Right lobe of liver (tissue), 6 donors: ENCODE measurements around the gene PDK2. TPM values are rescaled to one million over a fixed set of nuclear protein-coding genes. Genes with fewer than 3 reads are reported as not detected.

ENCODE experiments used
- ATAC-seq, 4 donors: fragments of 200-7000 bp; cut with Tn5 transposase; one replicate each; pipeline ENCODE4 v1.9.1; 2020; ENCODE audit warnings: mild to moderate bottlenecking in 4 of 4, moderate library complexity in 4 of 4
- DNase-seq, 3 donors: peaks; one replicate each; pipeline ENCODE4 v3.0.0-alpha.2; 2020
- H3K27ac ChIP-seq, 3 donors: fragments of 200-600 bp; one replicate each; pipeline ENCODE4 v1.8.0; 2022
- H3K27me3 ChIP-seq, 2 donors: fragments of 200-600 bp; one replicate each; pipeline ENCODE4 v1.8.0; 2022
- H3K36me3 ChIP-seq, 4 donors: fragments of 200-600 bp; sonication (generic) in 1 of 4; one replicate each; pipeline versions ENCODE4 v1.5.1 to v1.8.0; 2017 to 2022; ENCODE audit warnings: control low read depth in 1 of 4
- H3K4me1 ChIP-seq, 4 donors: fragments of 200-600 bp; sonication (generic) in 1 of 4; one replicate each; pipeline versions ENCODE4 v1.5.1 to v1.8.0; 2017 to 2022; ENCODE audit warnings: control low read depth in 1 of 4
- H3K4me3 ChIP-seq, 3 donors: fragments of 200-600 bp; one replicate each; pipeline ENCODE4 v1.8.0; 2022
- H3K9me3 ChIP-seq, 4 donors: fragments of 200-600 bp; sonication (generic) in 1 of 4; one replicate each; pipeline versions ENCODE4 v1.5.1 to v1.8.0; 2017 to 2022; ENCODE audit warnings: control low read depth in 1 of 4
- CTCF ChIP-seq, 4 donors: fragments of 200-600 bp in 3 of 4; fragments of 450-650 bp in 1 of 4; IDR thresholded peaks; one replicate each; pipeline versions ENCODE4 v1.5.1 to v1.8.0; 2016 to 2022; ENCODE audit warnings: antibody characterized with exemption in 4 of 4, mild to moderate bottlenecking in 2 of 4
- POLR2A ChIP-seq: fragments of 450-650 bp; IDR thresholded peaks from one replicate; pipeline ENCODE4 v1.6.1; 2017; ENCODE audit warnings: antibody characterized with exemption, mild to moderate bottlenecking
- WGBS: methylation state at CpG from one replicate; pipeline ENCODE4 v1.1.6; 2018; ENCODE audit warnings: low coverage, low lambda C conversion rate; ENCODE audit not compliant: insufficient coverage; ENCODE audit errors: missing lambda C conversion rate; 5-methylcytosine and 5-hydroxymethylcytosine counted together
- intact Hi-C, 2 donors: fragments of 100-400 bp; cut with DNase I; formaldehyde crosslinking; loops; one replicate each; pipeline versions ENCODE4 v1.11.2 to v1.14.1; 2022
- total RNA-seq, 6 experiments: library from RNA; depleted of rRNA in 2 of 6; stranded (reverse); fragments of >200 nt in 2 of 6; fragmentation: NEBNext Ultra II Directional in 3 of 6; extraction: Animal tissue kit (Norgen Biotek cat#: 25700) in 3 of 6; gene quantifications; one replicate each; pipeline versions ENCODE4 v1.1.0 to v1.2.4, GENCODE V29; 2016 to 2023
- donor health status: DM: no; HTN: yes; CAD: no.
- donor health status: DM: no; HTN: no; CAD: no.
- donor health status: DM: no; HTN: no; CAD: no.
- donor health status: DM: no; HTN: yes; CAD: no.
- donor health status: DM: no; HTN: yes; CAD: no.

Gene PDK2
- total RNA-seq, 6 experiments from 2014 or later = 25.0 to 58.0 (median 44.8) TPM

- Histone ChIP-seq H3K4me1 (no peaks in the 10 kb centered on the region), H3K27me3 (peaks cover 0 to under 1% of the 10 kb centered on the region in 2 donors), H3K4me3 (no peak overlapping the region), H3K9me3 (no peaks in the 10 kb centered on the region), H3K36me3 (no peaks in the 10 kb centered on the region), H3K27ac (peak overlapping the region in 1 of 3 donors; percentile 24)
- TF ChIP-seq POLR2A (no peak), CTCF (IDR thresholded peaks at IDR 0.05) (no peak)
- intact Hi-C loops = no loop called here
- ATAC-seq (peak; percentile 12 to 33 (median 26)), DNase-seq (no peak)
- WGBS = 41% methylated on average over 8 of the region's 12 CpGs
Measured at GRCh38 chr17:50123649-50124349, 28.6 kb downstream of the PDK2 start.

GRCh38 chr17:50125420-50125997 is 30.4 kb downstream of the PDK2 start:
- no peak for ATAC-seq
- TF ChIP-seq POLR2A (no peak), CTCF (IDR thresholded peaks at IDR 0.05) (no peak)
- Histone ChIP-seq H3K4me3 (no peak overlapping the region), H3K27ac (no peak overlapping the region), H3K36me3 (no peaks in the 10 kb centered on the region), H3K27me3 (peaks cover 0 to 6% of the 10 kb centered on the region in 2 donors), H3K9me3 (no peaks in the 10 kb centered on the region), H3K4me1 (no peaks in the 10 kb centered on the region)
- intact Hi-C loops = no loop called here
- DNase-seq = no peak
- 92% methylated on average over 4 of the region's 4 CpGs for WGBS

GRCh38 chr17:50127697-50128361 is 32.7 kb downstream of the PDK2 start:
- 45% methylated on average over 6 of the region's 6 CpGs for WGBS
- no peak for TF ChIP-seq CTCF (IDR thresholded peaks at IDR 0.05)
- no peak for TF ChIP-seq POLR2A
- no peaks in the 10 kb centered on the region for H3K36me3 ChIP-seq
- ATAC-seq = peak in 2 of 4 donors; percentile 8 to 15
- no peak for DNase-seq
- peaks cover 0 to 6% of the 10 kb centered on the region in 2 donors for H3K27me3 ChIP-seq
- H3K4me3 ChIP-seq = no peak overlapping the region
- intact Hi-C loops = no loop called here
- no peaks in the 10 kb centered on the region for H3K4me1 ChIP-seq
- no peaks in the 10 kb centered on the region for H3K9me3 ChIP-seq
- no peak overlapping the region for H3K27ac ChIP-seq

- no peaks in the 10 kb centered on the region for H3K9me3 ChIP-seq
- WGBS = 15% methylated on average over 31 of the region's 32 CpGs
- intact Hi-C loops = no loop called here
- TF ChIP-seq POLR2A = no peak
- no peak for TF ChIP-seq CTCF (IDR thresholded peaks at IDR 0.05)
- ATAC-seq (peak in 3 of 4 donors; percentile 8 to 13 (median 12)), DNase-seq (no peak)
- peaks cover 0 to 6% of the 10 kb centered on the region in 2 donors for H3K27me3 ChIP-seq
- H3K27ac ChIP-seq = peak overlapping the region in 1 of 3 donors; percentile 16
- no peaks in the 10 kb centered on the region for H3K36me3 ChIP-seq
- peaks cover 0 to 3% (median 0%) of the 10 kb centered on the region in 4 donors for H3K4me1 ChIP-seq
- peak overlapping the region; percentile 18 to 24 (median 21) for H3K4me3 ChIP-seq
Measured at GRCh38 chr17:50128441-50129352, 33.5 kb downstream of the PDK2 start.
